ENCODE data around the gene OR2Y1. TPM values are rescaled to one million over a fixed set of nuclear protein-coding genes. Genes with fewer than 3 reads are reported as not detected.

OR2Y1 gene
- total RNA-seq (2022; extraction: Qiagen RNA extraction): not detected in 5 replicates

GRCh38 chr5:180739958-180740357 lies at the start of gene OR2Y1:
OR2Y1 (minus strand) TSS chr5:180740058; CDS start chr5:180740058, 0 bp downstream.

Other genes starting within 250 kb of the OR2Y1 start
- gene CNOT6, start 245.7 kb downstream of the OR2Y1 start, total RNA-seq (2022; extraction: Qiagen RNA extraction): 16.0 to 24.7 TPM (median 18.3 TPM) in 5 replicates
- gene SCGB3A1, start 148.6 kb downstream of the OR2Y1 start, total RNA-seq (2022; extraction: Qiagen RNA extraction): not detected in 5 replicates
- gene FLT4, start 90.5 kb downstream of the OR2Y1 start, total RNA-seq (2022; extraction: Qiagen RNA extraction): 3.6 to 4.4 TPM (median 4.0 TPM) in 5 replicates
- 80.0 to 87.7 TPM (median 83.4 TPM) in 5 replicates for gene MGAT1, start 62.7 kb upstream of the OR2Y1 start, total RNA-seq (2022; extraction: Qiagen RNA extraction)
- gene ZFP62, start 121.2 kb upstream of the OR2Y1 start, total RNA-seq (2022; extraction: Qiagen RNA extraction): 7.8 to 9.5 TPM (median 9.3 TPM) in 5 replicates
- gene BTNL8, start 159.1 kb upstream of the OR2Y1 start, total RNA-seq (2022; extraction: Qiagen RNA extraction): not detected in 5 replicates
- gene BTNL3, start 248.8 kb upstream of the OR2Y1 start, total RNA-seq (2022; extraction: Qiagen RNA extraction): not detected in 5 replicates

Measured in A549 treated with Hydrocortisone at 1 μM for 4 hours (cell line).